ENCODE data around the gene PRG3. TPM values are rescaled to one million over a fixed set of nuclear protein-coding genes. Genes with fewer than 3 reads are reported as not detected.

PRG3 gene
- total RNA-seq, 1 donor from 2014 or later: not detected

- Mint-ChIP-seq H3K4me1 (ENCODE audit: low read depth, unreplicated experiment) (peaks cover 5% of the 10 kb centered on the region), H3K9me3 (ENCODE audit: unreplicated experiment) (peaks cover 13% of the 10 kb centered on the region), H3K27me3 (ENCODE audit: unreplicated experiment) (peaks cover 12% of the 10 kb centered on the region), H3K36me3 (ENCODE audit: unreplicated experiment) (peaks cover 5% of the 10 kb centered on the region), H3K27ac (ENCODE audit: unreplicated experiment) (no peak overlapping the region), H3K4me3 (ENCODE audit: unreplicated experiment) (no peak overlapping the region)
- no peak for DNase-seq
- TF ChIP-seq, protein P1, sequence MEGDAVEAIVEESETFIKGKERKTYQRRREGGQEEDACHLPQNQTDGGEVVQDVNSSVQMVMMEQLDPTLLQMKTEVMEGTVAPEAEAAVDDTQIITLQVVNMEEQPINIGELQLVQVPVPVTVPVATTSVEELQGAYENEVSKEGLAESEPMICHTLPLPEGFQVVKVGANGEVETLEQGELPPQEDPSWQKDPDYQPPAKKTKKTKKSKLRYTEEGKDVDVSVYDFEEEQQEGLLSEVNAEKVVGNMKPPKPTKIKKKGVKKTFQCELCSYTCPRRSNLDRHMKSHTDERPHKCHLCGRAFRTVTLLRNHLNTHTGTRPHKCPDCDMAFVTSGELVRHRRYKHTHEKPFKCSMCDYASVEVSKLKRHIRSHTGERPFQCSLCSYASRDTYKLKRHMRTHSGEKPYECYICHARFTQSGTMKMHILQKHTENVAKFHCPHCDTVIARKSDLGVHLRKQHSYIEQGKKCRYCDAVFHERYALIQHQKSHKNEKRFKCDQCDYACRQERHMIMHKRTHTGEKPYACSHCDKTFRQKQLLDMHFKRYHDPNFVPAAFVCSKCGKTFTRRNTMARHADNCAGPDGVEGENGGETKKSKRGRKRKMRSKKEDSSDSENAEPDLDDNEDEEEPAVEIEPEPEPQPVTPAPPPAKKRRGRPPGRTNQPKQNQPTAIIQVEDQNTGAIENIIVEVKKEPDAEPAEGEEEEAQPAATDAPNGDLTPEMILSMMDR (IDR thresholded peaks at IDR 0.05; ENCODE audit: partially characterized antibody, unreplicated experiment): no peak
Measured at GRCh38 chr11:57356268-57356667, 24.7 kb downstream of the PRG3 start.

DNA sequence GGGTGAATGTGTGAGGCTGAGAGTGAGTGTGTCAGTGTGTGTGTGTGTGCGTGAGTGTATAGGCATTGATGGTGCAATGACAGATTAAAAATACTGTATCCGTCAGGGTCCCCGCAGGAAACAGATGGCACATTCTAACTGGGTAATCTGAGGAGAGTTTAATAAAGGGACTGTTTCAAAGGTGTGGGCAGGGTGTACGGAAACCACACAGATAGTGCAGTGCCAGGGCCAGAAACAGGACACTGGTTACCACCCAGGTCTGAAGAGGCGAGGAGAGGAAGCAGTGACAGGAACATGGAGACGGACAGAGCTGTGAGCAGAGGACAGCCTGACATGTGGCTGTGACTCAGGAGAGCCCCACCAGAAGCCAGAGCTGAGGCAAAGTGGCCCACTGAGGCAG lies 26.3 kb downstream of the PRG3 start:
- peak overlapping the region; percentile 50 for H3K4me3 Mint-ChIP-seq (ENCODE audit: unreplicated experiment)
- H3K27ac Mint-ChIP-seq (ENCODE audit: unreplicated experiment): peak overlapping the region; percentile 2
- TF ChIP-seq, protein P1 (IDR thresholded peaks at IDR 0.05; ENCODE audit: partially characterized antibody, unreplicated experiment): no peak
- peaks cover 9% of the 10 kb centered on the region for H3K4me1 Mint-ChIP-seq (ENCODE audit: low read depth, unreplicated experiment)
- peaks cover 7% of the 10 kb centered on the region for H3K36me3 Mint-ChIP-seq (ENCODE audit: unreplicated experiment)
- H3K9me3 Mint-ChIP-seq (ENCODE audit: unreplicated experiment): peaks cover 9% of the 10 kb centered on the region
- DNase-seq: no peak
- peaks cover 6% of the 10 kb centered on the region for H3K27me3 Mint-ChIP-seq (ENCODE audit: unreplicated experiment)

DNA sequence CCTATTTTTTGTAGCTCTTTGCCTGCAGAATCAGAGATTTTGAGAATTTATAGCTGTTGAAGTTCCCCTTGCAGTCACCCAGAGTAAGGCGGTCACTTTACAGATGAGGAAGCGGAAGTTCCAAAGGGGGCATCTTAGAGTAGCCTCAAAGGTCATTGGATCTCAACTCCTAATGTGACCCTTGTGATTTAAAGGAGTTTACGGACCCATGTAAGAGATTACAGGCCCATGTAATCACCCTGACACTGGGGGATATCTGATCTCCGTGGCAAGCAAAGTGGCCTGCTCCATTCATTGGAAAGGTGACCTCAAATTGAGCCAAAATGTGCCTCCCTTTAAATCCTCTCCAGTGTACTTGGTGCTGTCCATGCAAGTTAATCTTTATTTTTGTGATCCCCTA lies 27.1 kb downstream of the PRG3 start:
- no peak for DNase-seq
- peaks cover 7% of the 10 kb centered on the region for H3K36me3 Mint-ChIP-seq (ENCODE audit: unreplicated experiment)
- no peak overlapping the region for H3K27ac Mint-ChIP-seq (ENCODE audit: unreplicated experiment)
- H3K27me3 Mint-ChIP-seq (ENCODE audit: unreplicated experiment): peaks cover 5% of the 10 kb centered on the region
- TF ChIP-seq, protein P1 (IDR thresholded peaks at IDR 0.05; ENCODE audit: partially characterized antibody, unreplicated experiment): no peak
- H3K4me3 Mint-ChIP-seq (ENCODE audit: unreplicated experiment): no peak overlapping the region
- peaks cover 6% of the 10 kb centered on the region for H3K9me3 Mint-ChIP-seq (ENCODE audit: unreplicated experiment)
- peaks cover 9% of the 10 kb centered on the region for H3K4me1 Mint-ChIP-seq (ENCODE audit: low read depth, unreplicated experiment)

GRCh38 chr11:57353446-57353845 lies 27.5 kb downstream of the PRG3 start:
- Mint-ChIP-seq H3K4me3 (ENCODE audit: unreplicated experiment) (no peak overlapping the region), H3K4me1 (ENCODE audit: low read depth, unreplicated experiment) (peaks cover 6% of the 10 kb centered on the region), H3K27me3 (ENCODE audit: unreplicated experiment) (peaks cover 5% of the 10 kb centered on the region), H3K36me3 (ENCODE audit: unreplicated experiment) (peaks cover 7% of the 10 kb centered on the region), H3K9me3 (ENCODE audit: unreplicated experiment) (peaks cover 6% of the 10 kb centered on the region), H3K27ac (ENCODE audit: unreplicated experiment) (no peak overlapping the region)
- no peak for DNase-seq
- TF ChIP-seq, protein P1 (IDR thresholded peaks at IDR 0.05; ENCODE audit: partially characterized antibody, unreplicated experiment): no peak

GRCh38 chr11:57353036-57353435 lies 27.9 kb downstream of the PRG3 start:
- TF ChIP-seq, protein P1 (IDR thresholded peaks at IDR 0.05; ENCODE audit: partially characterized antibody, unreplicated experiment): no peak
- no peak for DNase-seq

More at GRCh38 chr11:57353036-57353435, 27.9 kb downstream of the PRG3 start:
- peaks cover 5% of the 10 kb centered on the region for H3K27me3 Mint-ChIP-seq (ENCODE audit: unreplicated experiment)
- no peak overlapping the region for H3K27ac Mint-ChIP-seq (ENCODE audit: unreplicated experiment)
- H3K4me3 Mint-ChIP-seq (ENCODE audit: unreplicated experiment): no peak overlapping the region
- H3K9me3 Mint-ChIP-seq (ENCODE audit: unreplicated experiment): peaks cover 7% of the 10 kb centered on the region
- H3K4me1 Mint-ChIP-seq (ENCODE audit: low read depth, unreplicated experiment): peaks cover 6% of the 10 kb centered on the region
- H3K36me3 Mint-ChIP-seq (ENCODE audit: unreplicated experiment): peaks cover 7% of the 10 kb centered on the region

Measured in glutamatergic neuron (in vitro differentiated cells).